ENCODE data around the gene GAS5. TPM values are rescaled to one million over a fixed set of nuclear protein-coding genes. Genes with fewer than 3 reads are reported as not detected.
A peak's percentile ranks its signal among the peaks of the same experiment; 100 is the strongest.
"Not testable (repeated sequence)": the region's sequence is repeated elsewhere in the genome, so short reads cannot be mapped to it uniquely, and the experiment has no call there.

Gene GAS5
- total RNA-seq, 2 experiments from 2014 or later = 865 to 867 TPM

GRCh38 chr1:173863224-173864161, 4.3 kb downstream of the GAS5 start:
- Mint-ChIP-seq H3K4me3 (peak overlapping the region; percentile 15), H3K27me3 (no peaks in the 10 kb centered on the region), H3K27ac (peak overlapping the region; percentile 95), H3K36me3 (ENCODE audit: low read depth) (peaks cover 74% of the 10 kb centered on the region), H3K9me3 (no peaks in the 10 kb centered on the region), H3K4me1 (ENCODE audit: low read depth) (peaks cover 47% of the 10 kb centered on the region)
- Histone ChIP-seq H3K27ac (ENCODE audit: low read depth in 1 of 2, low read length in 2 of 2) (no peak overlapping the region), H3K4me3 (ENCODE audit: low read length) (no peak overlapping the region), H3K4me1 (ENCODE audit: insufficient read depth, low read length) (peaks cover 31% of the 10 kb centered on the region), H3K36me3 (ENCODE audit: insufficient read depth, low read length) (peaks cover 64% of the 10 kb centered on the region), H3K9me3 (ENCODE audit: control insufficient read depth in 1 of 2, insufficient read depth in 1 of 2, low read length in 2 of 2) (no peaks in the 10 kb centered on the region), H3K27me3 (ENCODE audit: control insufficient read depth in 1 of 2, insufficient read depth in 2 of 2, low read length in 2 of 2) (no peaks in the 10 kb centered on the region)
- no peak for DNase-seq
- POLR2A ChIA-PET = interaction anchor here (7.9 kb wide), 1 partner anchor 39 kb away, joined by 96 read pairs; the partner anchor contains the start of genes CENPL and DARS2
- TF ChIP-seq, protein P1, sequence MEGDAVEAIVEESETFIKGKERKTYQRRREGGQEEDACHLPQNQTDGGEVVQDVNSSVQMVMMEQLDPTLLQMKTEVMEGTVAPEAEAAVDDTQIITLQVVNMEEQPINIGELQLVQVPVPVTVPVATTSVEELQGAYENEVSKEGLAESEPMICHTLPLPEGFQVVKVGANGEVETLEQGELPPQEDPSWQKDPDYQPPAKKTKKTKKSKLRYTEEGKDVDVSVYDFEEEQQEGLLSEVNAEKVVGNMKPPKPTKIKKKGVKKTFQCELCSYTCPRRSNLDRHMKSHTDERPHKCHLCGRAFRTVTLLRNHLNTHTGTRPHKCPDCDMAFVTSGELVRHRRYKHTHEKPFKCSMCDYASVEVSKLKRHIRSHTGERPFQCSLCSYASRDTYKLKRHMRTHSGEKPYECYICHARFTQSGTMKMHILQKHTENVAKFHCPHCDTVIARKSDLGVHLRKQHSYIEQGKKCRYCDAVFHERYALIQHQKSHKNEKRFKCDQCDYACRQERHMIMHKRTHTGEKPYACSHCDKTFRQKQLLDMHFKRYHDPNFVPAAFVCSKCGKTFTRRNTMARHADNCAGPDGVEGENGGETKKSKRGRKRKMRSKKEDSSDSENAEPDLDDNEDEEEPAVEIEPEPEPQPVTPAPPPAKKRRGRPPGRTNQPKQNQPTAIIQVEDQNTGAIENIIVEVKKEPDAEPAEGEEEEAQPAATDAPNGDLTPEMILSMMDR (IDR thresholded peaks at IDR 0.05) = no peak
- CTCF ChIA-PET = interaction anchor here (1.4 kb wide), 1 partner anchor 39 kb away, joined by 5 read pairs; the partner anchor contains the start of genes CENPL and DARS2
- ATAC-seq (ENCODE audit: poor library complexity) = no peak
- intact Hi-C loops (cut with DNase I, micrococcal nuclease) = no loop called here

GRCh38 chr1:173862769-173863223, 5.0 kb downstream of the GAS5 start:
- POLR2A ChIA-PET = interaction anchor here (1.0 to 7.9 kb wide), 2 partner anchors 18 to 38 kb away, joined by 3 to 96 read pairs; partner anchors contain the start of genes CENPL and DARS2
- no peaks in the 10 kb centered on the region for H3K27me3 ChIP-seq (ENCODE audit: control insufficient read depth in 1 of 2, insufficient read depth in 2 of 2, low read length in 2 of 2)
- H3K9me3 ChIP-seq (ENCODE audit: control insufficient read depth in 1 of 2, insufficient read depth in 1 of 2, low read length in 2 of 2) = no peaks in the 10 kb centered on the region
- CTCF ChIA-PET = no interaction called here
- Mint-ChIP-seq H3K27me3 (no peaks in the 10 kb centered on the region), H3K27ac (no peak overlapping the region), H3K36me3 (ENCODE audit: low read depth) (peaks cover 75% of the 10 kb centered on the region), H3K4me1 (ENCODE audit: low read depth) (peaks cover 43% of the 10 kb centered on the region), H3K9me3 (no peaks in the 10 kb centered on the region), H3K4me3 (no peak overlapping the region)
- peaks cover 71% of the 10 kb centered on the region for H3K36me3 ChIP-seq (ENCODE audit: insufficient read depth, low read length)
- intact Hi-C loops (cut with DNase I, micrococcal nuclease) = no loop called here
- TF ChIP-seq, protein P1 (IDR thresholded peaks at IDR 0.05) = no peak
- H3K4me3 ChIP-seq (ENCODE audit: low read length) = no peak overlapping the region
- H3K27ac ChIP-seq (ENCODE audit: low read depth in 1 of 2, low read length in 2 of 2) = no peak overlapping the region
- ATAC-seq (ENCODE audit: poor library complexity) = no peak
- H3K4me1 ChIP-seq (ENCODE audit: insufficient read depth, low read length) = peaks cover 31% of the 10 kb centered on the region
- no peak for DNase-seq

DNA sequence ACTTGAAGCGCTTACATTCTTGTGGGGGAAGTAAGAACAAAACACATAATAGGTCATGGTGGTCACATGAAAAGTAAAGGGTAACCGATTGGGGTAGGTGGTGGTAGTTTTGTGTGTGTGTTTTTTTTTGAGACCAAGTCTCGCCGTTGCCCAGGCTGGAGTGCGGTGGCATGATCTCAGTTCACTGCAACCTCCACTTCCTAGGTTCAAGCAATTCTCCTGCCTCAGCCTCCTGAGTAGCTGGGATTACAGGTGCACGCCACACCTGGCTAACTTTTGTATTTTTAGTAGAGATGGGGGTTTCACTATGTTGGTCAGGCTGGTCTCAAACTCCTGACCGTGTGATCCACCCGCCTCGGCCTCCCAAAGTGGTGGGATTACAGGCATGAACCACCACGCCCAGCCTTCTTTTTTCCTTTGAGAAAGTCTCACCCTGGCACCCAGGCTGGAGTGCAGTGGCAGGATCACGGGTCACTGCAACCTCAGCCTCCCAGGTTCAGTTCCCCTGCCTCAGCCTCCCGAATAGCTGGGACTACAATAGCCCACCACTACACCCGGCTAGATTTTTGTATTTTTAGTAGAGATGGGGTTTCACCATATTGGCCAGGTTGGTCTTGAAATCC, 5.5 kb downstream of the GAS5 start:
- H3K4me3 ChIP-seq (ENCODE audit: low read length); H3K27me3 ChIP-seq (ENCODE audit: control insufficient read depth in 1 of 2, insufficient read depth in 2 of 2, low read length in 2 of 2); H3K27ac ChIP-seq (ENCODE audit: low read depth in 1 of 2, low read length in 2 of 2); H3K9me3 Mint-ChIP-seq; intact Hi-C loops (cut with DNase I, micrococcal nuclease); ATAC-seq (ENCODE audit: poor library complexity); H3K9me3 ChIP-seq (ENCODE audit: control insufficient read depth in 1 of 2, insufficient read depth in 1 of 2, low read length in 2 of 2); H3K27ac Mint-ChIP-seq; CTCF ChIA-PET; H3K27me3 Mint-ChIP-seq; H3K4me3 Mint-ChIP-seq; DNase-seq: not testable (repeated sequence)
- peaks cover 40% of the 10 kb centered on the region for H3K4me1 Mint-ChIP-seq (ENCODE audit: low read depth)
- Histone ChIP-seq H3K36me3 (ENCODE audit: insufficient read depth, low read length) (peaks cover 76% of the 10 kb centered on the region), H3K4me1 (ENCODE audit: insufficient read depth, low read length) (peaks cover 26% of the 10 kb centered on the region)
- POLR2A ChIA-PET = interaction anchor here (1.0 kb wide), 1 partner anchor 17 kb away, joined by 3 read pairs; no protein-coding TSS in a partner anchor
- H3K36me3 Mint-ChIP-seq (ENCODE audit: low read depth) = peaks cover 74% of the 10 kb centered on the region

Data from CD4-positive, alpha-beta T cell (primary cell).